Tibial artery (tissue), 4 donors: ENCODE data around the gene FAM184B.

ENCODE experiments used
- DNase-seq, 2 donors: peaks; one replicate each; pipeline ENCODE4 v3.0.0-alpha.2; 2019
- H3K27ac ChIP-seq, 2 donors: fragments of 200-600 bp; sonication (generic) in 1 of 2; 1 replicate in 1 of 2; 2 replicates in 1 of 2; pipeline ENCODE4 v1.5.1; 2018 to 2019; ENCODE audit warnings: mild to moderate bottlenecking in 1 of 2
- H3K27me3 ChIP-seq, 2 donors: fragments of 200-600 bp; sonication (generic) in 1 of 2; one replicate each; pipeline versions ENCODE4 v1.5.1 to v1.6.0; 2016 to 2019
- H3K36me3 ChIP-seq, 3 donors: fragments of 200-600 bp; sonication (generic) in 2 of 3; one replicate each; pipeline ENCODE4 v1.5.1; 2016 to 2019; ENCODE audit warnings: mild to moderate bottlenecking in 2 of 3
- H3K4me1 ChIP-seq, 4 donors: fragments of 200-600 bp; sonication (generic) in 2 of 4; 1 replicate in 3 of 4; 2 replicates in 1 of 4; pipeline ENCODE4 v1.5.1; 2016 to 2019
- H3K4me3 ChIP-seq, 2 donors: fragments of 200-600 bp; sonication (generic) in 1 of 2; 1 replicate in 1 of 2; 2 replicates in 1 of 2; pipeline ENCODE4 v1.5.1; 2018 to 2019; ENCODE audit warnings: mild to moderate bottlenecking in 2 of 2
- H3K9me3 ChIP-seq, 3 donors: fragments of 200-600 bp; sonication (generic) in 1 of 3; one replicate each; pipeline ENCODE4 v1.5.1; 2016 to 2019
- intact Hi-C: fragments of 100-400 bp; cut with DNase I; formaldehyde crosslinking; loops from one replicate; pipeline ENCODE4 v1.15.0; 2023; ENCODE audit warnings: low total_unique reads
- TF ChIP-seq, protein P1 (sequence below), 2 experiments: fragments of 200-600 bp in 1 of 2; fragments of 450-650 bp in 1 of 2; IDR thresholded peaks; one replicate each; pipeline ENCODE4 v1.5.1; 2017 to 2019; ENCODE audit warnings: antibody characterized with exemption in 2 of 2, mild to moderate bottlenecking in 1 of 2, moderate library complexity in 1 of 2

Gene FAM184B

DNA sequence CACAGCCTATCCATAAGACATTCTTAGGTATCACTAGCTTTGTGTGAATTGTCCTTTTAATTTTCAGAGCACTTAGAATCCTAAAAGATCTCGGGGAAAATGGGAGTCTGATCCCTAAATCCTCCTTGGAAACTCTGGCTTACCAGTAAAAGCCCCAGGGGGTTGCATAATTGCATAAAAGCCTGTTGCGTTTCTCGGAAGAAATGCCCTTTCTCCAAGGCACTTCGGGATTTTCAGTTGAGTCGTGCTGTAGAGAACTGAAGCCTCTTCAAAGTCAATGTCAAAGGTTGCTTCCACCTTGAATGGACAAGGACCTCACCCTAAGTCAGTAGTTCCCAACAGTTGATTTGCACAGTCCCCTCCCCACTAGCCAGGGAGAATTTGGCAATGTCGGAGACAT, 20.8 kb downstream of the FAM184B start:
- Histone ChIP-seq H3K4me3 (no peak overlapping the region), H3K4me1 (no peaks in the 10 kb centered on the region), H3K27me3 (peaks cover 0 to 3% of the 10 kb centered on the region in 2 donors), H3K36me3 (no peaks in the 10 kb centered on the region), H3K9me3 (no peaks in the 10 kb centered on the region), H3K27ac (no peak overlapping the region)
- DNase-seq = no peak
- intact Hi-C loops = no loop called here
- TF ChIP-seq, protein P1, sequence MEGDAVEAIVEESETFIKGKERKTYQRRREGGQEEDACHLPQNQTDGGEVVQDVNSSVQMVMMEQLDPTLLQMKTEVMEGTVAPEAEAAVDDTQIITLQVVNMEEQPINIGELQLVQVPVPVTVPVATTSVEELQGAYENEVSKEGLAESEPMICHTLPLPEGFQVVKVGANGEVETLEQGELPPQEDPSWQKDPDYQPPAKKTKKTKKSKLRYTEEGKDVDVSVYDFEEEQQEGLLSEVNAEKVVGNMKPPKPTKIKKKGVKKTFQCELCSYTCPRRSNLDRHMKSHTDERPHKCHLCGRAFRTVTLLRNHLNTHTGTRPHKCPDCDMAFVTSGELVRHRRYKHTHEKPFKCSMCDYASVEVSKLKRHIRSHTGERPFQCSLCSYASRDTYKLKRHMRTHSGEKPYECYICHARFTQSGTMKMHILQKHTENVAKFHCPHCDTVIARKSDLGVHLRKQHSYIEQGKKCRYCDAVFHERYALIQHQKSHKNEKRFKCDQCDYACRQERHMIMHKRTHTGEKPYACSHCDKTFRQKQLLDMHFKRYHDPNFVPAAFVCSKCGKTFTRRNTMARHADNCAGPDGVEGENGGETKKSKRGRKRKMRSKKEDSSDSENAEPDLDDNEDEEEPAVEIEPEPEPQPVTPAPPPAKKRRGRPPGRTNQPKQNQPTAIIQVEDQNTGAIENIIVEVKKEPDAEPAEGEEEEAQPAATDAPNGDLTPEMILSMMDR (IDR thresholded peaks at IDR 0.05) = no peak

DNA sequence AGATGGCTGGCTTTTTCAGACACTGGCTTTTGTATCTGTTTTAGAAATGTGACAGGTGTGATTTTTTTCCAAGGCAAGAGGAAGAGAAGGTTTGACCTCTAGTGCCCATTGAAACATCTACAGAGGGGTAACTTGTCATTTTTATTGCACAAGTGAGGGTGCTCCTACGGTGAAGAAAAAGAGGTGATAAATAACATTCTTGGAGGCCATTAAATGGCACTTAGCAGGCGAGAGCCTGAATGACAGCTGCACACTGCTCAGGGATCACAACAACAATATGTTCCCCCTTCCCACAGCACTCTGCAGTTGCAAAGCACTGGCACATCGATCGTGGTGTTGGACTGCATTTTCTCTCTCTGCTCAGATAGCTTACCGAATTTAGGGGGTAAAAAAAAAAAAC, 22.9 kb downstream of the FAM184B start:
- TF ChIP-seq, protein P1 (IDR thresholded peaks at IDR 0.05) = no peak
- Histone ChIP-seq H3K4me1 (no peaks in the 10 kb centered on the region), H3K27me3 (peaks cover 0 to 3% of the 10 kb centered on the region in 2 donors), H3K4me3 (no peak overlapping the region), H3K36me3 (no peaks in the 10 kb centered on the region), H3K9me3 (no peaks in the 10 kb centered on the region), H3K27ac (no peak overlapping the region)
- intact Hi-C loops = no loop called here
- no peak for DNase-seq

DNA sequence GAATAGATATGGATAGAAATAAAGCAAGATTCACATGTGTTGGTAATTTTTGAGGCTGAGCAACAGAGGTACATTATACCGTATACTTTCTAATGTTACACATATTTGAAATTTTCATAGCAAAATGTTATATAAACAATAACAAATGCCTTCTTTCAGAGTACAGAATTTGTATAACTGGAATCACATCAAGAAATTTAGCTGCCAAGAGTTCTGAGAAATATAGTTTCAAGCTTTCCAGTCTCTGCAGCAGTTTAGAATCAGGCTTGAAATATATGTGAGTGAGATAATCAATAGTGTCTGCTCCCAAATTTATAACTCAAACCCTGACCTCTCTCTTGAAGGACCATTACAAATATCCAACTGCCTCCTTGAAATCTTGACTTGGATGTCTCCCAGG, 23.8 kb downstream of the FAM184B start:
- H3K36me3 ChIP-seq = no peaks in the 10 kb centered on the region
- TF ChIP-seq, protein P1 (IDR thresholded peaks at IDR 0.05) = no peak
- no peak overlapping the region for H3K4me3 ChIP-seq
- H3K9me3 ChIP-seq = no peaks in the 10 kb centered on the region
- no peak for DNase-seq
- H3K4me1 ChIP-seq = no peaks in the 10 kb centered on the region
- H3K27me3 ChIP-seq = peaks cover 0 to 3% of the 10 kb centered on the region in 2 donors
- H3K27ac ChIP-seq = no peak overlapping the region
- intact Hi-C loops = no loop called here

GRCh38 chr4:17753646-17754045, 27.8 kb downstream of the FAM184B start:
- Histone ChIP-seq H3K4me1 (no peaks in the 10 kb centered on the region), H3K27me3 (no peaks in the 10 kb centered on the region), H3K27ac (no peak overlapping the region), H3K36me3 (no peaks in the 10 kb centered on the region), H3K4me3 (no peak overlapping the region), H3K9me3 (no peaks in the 10 kb centered on the region)
- TF ChIP-seq, protein P1 (IDR thresholded peaks at IDR 0.05) = no peak
- intact Hi-C loops = no loop called here
- no peak for DNase-seq

GRCh38 chr4:17740702-17741101, 40.7 kb downstream of the FAM184B start:
- H3K36me3 ChIP-seq = no peaks in the 10 kb centered on the region
- H3K27ac ChIP-seq = no peak overlapping the region
- no peak for DNase-seq
- H3K9me3 ChIP-seq = no peaks in the 10 kb centered on the region
- H3K4me3 ChIP-seq = no peak overlapping the region
- H3K4me1 ChIP-seq = no peaks in the 10 kb centered on the region
- TF ChIP-seq, protein P1 (IDR thresholded peaks at IDR 0.05) = no peak
- intact Hi-C loops = no loop called here
- no peaks in the 10 kb centered on the region for H3K27me3 ChIP-seq

DNA sequence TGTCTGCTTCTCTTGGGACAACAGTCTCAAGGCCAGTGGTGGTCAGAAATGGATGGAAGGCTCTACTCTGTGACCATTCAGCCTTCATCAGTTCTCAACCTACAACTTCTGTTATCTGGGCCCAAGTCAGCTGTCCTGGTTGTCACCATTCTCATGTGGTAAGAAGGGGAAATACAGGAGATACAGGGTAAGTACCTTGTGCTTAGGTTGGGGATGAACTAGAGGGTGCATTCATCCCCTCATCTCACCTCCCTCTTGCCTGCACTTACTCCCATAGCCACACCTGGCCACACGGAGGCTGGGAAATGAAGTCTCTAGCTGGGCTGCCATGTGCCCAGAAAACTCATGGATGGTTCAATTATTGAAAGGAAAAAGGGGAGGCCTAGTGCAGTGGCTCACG, 44.9 kb downstream of the FAM184B start:
- DNase-seq = no peak
- Histone ChIP-seq H3K4me1 (no peaks in the 10 kb centered on the region), H3K4me3 (no peak overlapping the region), H3K27ac (no peak overlapping the region), H3K9me3 (no peaks in the 10 kb centered on the region), H3K27me3 (no peaks in the 10 kb centered on the region), H3K36me3 (no peaks in the 10 kb centered on the region)
- intact Hi-C loops = no loop called here
- TF ChIP-seq, protein P1 (IDR thresholded peaks at IDR 0.05) = no peak
